SK-N-SH (cell line): Measurements from ENCODE around the gene SEC14L2. TPM values are rescaled to one million over a fixed set of nuclear protein-coding genes. Genes with fewer than 3 reads are reported as not detected.
A peak's percentile ranks its signal among the peaks of the same experiment; 100 is the strongest.

Experiments
- CTCF ChIA-PET: fragments of 300-600, 350-600 bp; formaldehyde crosslinking; extraction: SDS; loops from one replicate; lab custom pipeline; 2021; lab: Yijun Ruan, JAX
- POLR2A ChIA-PET: fragments of 350-600 bp; sonication (Branson Sonifier 250); formaldehyde crosslinking; extraction: SDS; loops from one replicate; lab custom pipeline; 2020; ENCODE audit warnings: antibody characterized with exemption, inconsistent platforms; lab: Yijun Ruan, JAX
- DNase-seq: peaks from one replicate; pipeline ENCODE4 v3.0.0; 2012
- H2AFZ ChIP-seq: fragments of 200-600 bp; sonication (generic); 2 replicates; pipeline ENCODE4 v1.8.1; 2016; ENCODE audit warnings: antibody characterized with exemption, mild to moderate bottlenecking, low read depth
- H3F3A ChIP-seq: fragments of 200-600 bp; sonication (generic); replicated peaks from 2 replicates; pipeline ENCODE3; 2016; ENCODE audit warnings: antibody characterized with exemption, mild to moderate bottlenecking; ENCODE audit not compliant: insufficient read depth
- H3K27ac ChIP-seq, 2 experiments: fragments of 200-500 bp in 1 of 2; fragments of 200-600 bp in 1 of 2; sonication (Bioruptor generic) in 1 of 2; sonication (generic), shearing (Covaris generic) in 1 of 2; 2 replicates each; pipeline versions ENCODE4 v1.5.1 to v1.6.1; 2014 to 2016; ENCODE audit warnings: low read depth in 2 of 2, inconsistent platforms in 1 of 2, low read length in 1 of 2, mild to moderate bottlenecking in 1 of 2, mixed read lengths in 1 of 2
- H3K27me3 ChIP-seq: fragments of 200-600 bp; sonication (generic), shearing (Covaris generic); 2 replicates; pipeline ENCODE4 v1.6.1; 2016; ENCODE audit warnings: mixed run types; ENCODE audit not compliant: insufficient read depth
- H3K36me3 ChIP-seq, 2 experiments: fragments of 200-500 bp in 1 of 2; fragments of 200-600 bp in 1 of 2; sonication (Bioruptor generic) in 1 of 2; sonication (generic) in 1 of 2; replicated peaks in 1 of 2; 2 replicates each; pipeline versions ENCODE3 to v1.5.1; 2014 to 2016; ENCODE audit warnings: low read length in 1 of 2, mild to moderate bottlenecking in 1 of 2; ENCODE audit not compliant: insufficient read depth in 2 of 2, control insufficient read depth in 1 of 2
- H3K4me1 ChIP-seq, 2 experiments: fragments of 200-500 bp in 1 of 2; fragments of 200-600 bp in 1 of 2; sonication (Bioruptor generic) in 1 of 2; sonication (generic), shearing (Covaris generic) in 1 of 2; 2 replicates each; pipeline versions ENCODE4 v1.5.1 to v1.6.1; 2014 to 2016; ENCODE audit warnings: low read depth in 1 of 2, low read length in 1 of 2, mixed run types in 1 of 2; ENCODE audit not compliant: insufficient read depth in 2 of 2, control insufficient read depth in 1 of 2
- H3K4me2 ChIP-seq: fragments of 200-600 bp; sonication (generic), shearing (Covaris generic); 2 replicates; pipeline ENCODE4 v1.6.1; 2017; ENCODE audit warnings: mixed run types
- H3K4me3 ChIP-seq, 2 experiments: fragments of 200-500 bp in 1 of 2; fragments of 200-600 bp in 1 of 2; sonication (Bioruptor generic) in 1 of 2; sonication (generic), shearing (Covaris generic) in 1 of 2; 2 replicates each; pipeline versions ENCODE4 v1.5.1 to v1.8.1; 2014 to 2016; ENCODE audit warnings: low read depth in 2 of 2, inconsistent platforms in 1 of 2, low read length in 1 of 2, mild to moderate bottlenecking in 1 of 2, mixed read lengths in 1 of 2, moderate library complexity in 1 of 2
- H3K79me2 ChIP-seq: fragments of 200-600 bp; sonication (generic); 2 replicates; pipeline ENCODE4 v1.8.1; 2017; ENCODE audit warnings: mild to moderate bottlenecking; ENCODE audit not compliant: insufficient read depth
- H3K9ac ChIP-seq: fragments of 200-600 bp; sonication (generic); 2 replicates; pipeline ENCODE4 v1.6.1; 2017; ENCODE audit warnings: mixed run types
- H3K9me2 ChIP-seq: fragments of 200-600 bp; sonication (generic); 2 replicates; pipeline ENCODE4 v1.6.1; 2017; ENCODE audit warnings: mixed run types
- H3K9me3 ChIP-seq: fragments of 200-600 bp; sonication (generic); 2 replicates; pipeline ENCODE4 v1.6.1; 2017; ENCODE audit warnings: mixed run types, mild to moderate bottlenecking, moderate library complexity
- H4K20me1 ChIP-seq: fragments of 200-600 bp; sonication (generic); 2 replicates; pipeline ENCODE4 v1.6.1; 2017; ENCODE audit warnings: mild to moderate bottlenecking, mixed run types; ENCODE audit not compliant: insufficient read depth
- CHD2 ChIP-seq: fragments of 150-350 bp; IDR thresholded peaks from 2 replicates; pipeline ENCODE4 v1.6.1; 2018; ENCODE audit warnings: low read length; ENCODE audit not compliant: partially characterized antibody
- ELF1 ChIP-seq: IDR thresholded peaks from 2 replicates; pipeline ENCODE4 v1.4.0; 2012
- EP300 ChIP-seq, 2 experiments: IDR thresholded peaks; 2 replicates each; pipeline versions ENCODE4 v1.4.0 to v1.6.1; 2012; ENCODE audit warnings: borderline replicate concordance in 1 of 2, low read depth in 1 of 2, low read length in 1 of 2
- FOXJ3 ChIP-seq: sonication (generic); formaldehyde crosslinking; IDR thresholded peaks from 2 replicates; pipeline ENCODE4 v1.5.1; 2020; ENCODE audit warnings: mild to moderate bottlenecking, missing genetic modification reagents
- GABPA ChIP-seq: IDR thresholded peaks from 2 replicates; pipeline ENCODE4 v1.4.0; 2012; ENCODE audit warnings: low read depth, mild to moderate bottlenecking
- MEF2A ChIP-seq: IDR thresholded peaks from 2 replicates; pipeline ENCODE4 v1.4.0; 2012; ENCODE audit warnings: low read depth, borderline replicate concordance
- PBX3 ChIP-seq: IDR thresholded peaks from 2 replicates; pipeline ENCODE4; 2012
- POLR2AphosphoS5 ChIP-seq: IDR thresholded peaks from 2 replicates; pipeline ENCODE4 v1.6.1; 2012; ENCODE audit warnings: low read depth, low read length
- SIN3A ChIP-seq: IDR thresholded peaks from 2 replicates; pipeline ENCODE4 v1.6.1; 2012; ENCODE audit warnings: low read depth, mild to moderate bottlenecking, low read length, moderate library complexity, borderline replicate concordance
- TAF1 ChIP-seq: IDR thresholded peaks from 2 replicates; pipeline ENCODE4 v1.6.1; 2012; ENCODE audit warnings: low read depth, mild to moderate bottlenecking, low read length, moderate library complexity, borderline replicate concordance
- TEAD4 ChIP-seq: IDR thresholded peaks from 2 replicates; pipeline ENCODE4 v1.4.0; 2012; ENCODE audit warnings: mild to moderate bottlenecking, borderline replicate concordance; ENCODE audit not compliant: insufficient read depth
- USF1 ChIP-seq: IDR thresholded peaks from 2 replicates; pipeline ENCODE4 v1.4.0; 2012; ENCODE audit warnings: low read depth, borderline replicate concordance
- ZBTB33 ChIP-seq: IDR thresholded peaks from 2 replicates; pipeline ENCODE4 v1.4.0; 2012; ENCODE audit warnings: low read depth, borderline replicate concordance
- WGBS: methylation state at CpG from one replicate; pipeline ENCODE4 v1.1.6; 2017; ENCODE audit warnings: low lambda C conversion rate; 5-methylcytosine and 5-hydroxymethylcytosine counted together
- polyA plus RNA-seq, 3 experiments: library from polyadenylated mRNA; depleted of rRNA; stranded (reverse); fragments of >200 nt; gene quantifications; 2 replicates each; pipeline ENCODE4 v1.2.3, GENCODE V29; 2012

SEC14L2 gene
- polyA plus RNA-seq, 1 of the 3 experiments (the other 2 are of a cell fraction) = 14.0 TPM

GRCh38 chr22:30435674-30436126 is 38.9 kb downstream of the SEC14L2 start:
- no peak overlapping the region for H3K27ac ChIP-seq
- H3K79me2 ChIP-seq = no peaks in the 10 kb centered on the region
- no peak overlapping the region for H3K4me3 ChIP-seq
- H3K9me2 ChIP-seq = no peaks in the 10 kb centered on the region
- no peak overlapping the region for H3K4me2 ChIP-seq
- no peak overlapping the region for H3K9ac ChIP-seq
- ChIA-PET CTCF (interaction anchor here (0.9 to 1.5 kb wide), 3 partner anchors 10 to 12 kb away, joined by 3 to 4 read pairs (median 3); partner anchors contain the start of gene MTFP1), POLR2A (no interaction called here)
- no peaks in the 10 kb centered on the region for H4K20me1 ChIP-seq
- no peak for DNase-seq
- H3K36me3 ChIP-seq = no peaks in the 10 kb centered on the region
- no peak overlapping the region for H2AFZ ChIP-seq
- H3K4me1 ChIP-seq = no peaks in the 10 kb centered on the region; a peak in 2 of 4 replicates
- H3K27me3 ChIP-seq = no peaks in the 10 kb centered on the region
- no peaks in the 10 kb centered on the region for H3F3A ChIP-seq
- no peaks in the 10 kb centered on the region for H3K9me3 ChIP-seq
- TF ChIP-seq ELF1 (peak; percentile 52; the same call in 1 of the 2 replicates), USF1 (no peak), MEF2A (no peak), FOXJ3 (no peak), TEAD4 (no peak), CHD2 (no peak), ZBTB33 (no peak), TAF1 (no peak), PBX3 (no peak), GABPA (peak; percentile 78), EP300 (IDR thresholded peaks at IDR 0.05; ENCODE audit: borderline replicate concordance in 1 of 2, low read depth in 1 of 2, low read length in 1 of 2) (no peak)
- 86% methylated on average over 5 of the region's 6 CpGs for WGBS

GRCh38 chr22:30436196-30436595 is 39.4 kb downstream of the SEC14L2 start:
- no peaks in the 10 kb centered on the region for H3F3A ChIP-seq
- WGBS = 80% methylated on average over 1 of the region's 2 CpGs
- no peak overlapping the region for H3K9ac ChIP-seq
- H3K4me1 ChIP-seq = no peaks in the 10 kb centered on the region; a peak in 2 of 4 replicates
- no peaks in the 10 kb centered on the region for H3K36me3 ChIP-seq
- no peak overlapping the region for H2AFZ ChIP-seq
- no peak for TF ChIP-seq POLR2AphosphoS5
- no peak for TF ChIP-seq USF1
- TF ChIP-seq SIN3A = no peak
- no peak for TF ChIP-seq CHD2
- TF ChIP-seq, all 33 proteins: peak for 0
- Histone ChIP-seq H3K4me3 (no peak overlapping the region), H3K9me3 (no peaks in the 10 kb centered on the region), H3K27me3 (no peaks in the 10 kb centered on the region), H3K79me2 (no peaks in the 10 kb centered on the region), H3K9me2 (no peaks in the 10 kb centered on the region), H3K27ac (no peak overlapping the region), H4K20me1 (no peaks in the 10 kb centered on the region), H3K4me2 (no peak overlapping the region)
- ChIA-PET POLR2A (no interaction called here), CTCF (interaction anchor here (0.9 to 1.5 kb wide), 3 partner anchors 10 to 12 kb away, joined by 3 to 4 read pairs (median 3); partner anchors contain the start of gene MTFP1)
- no peak for DNase-seq
